GM23338 (cell line): ENCODE results near the gene OSBPL3.

Experiments used
- CREB1 ChIP-seq: fragments of 250-450 bp; sonication (Bioruptor Pico); IDR thresholded peaks from 2 replicates; pipeline ENCODE4 v1.5.0; 2020; ENCODE audit warnings: low read depth, mild to moderate bottlenecking, moderate library complexity
- CTCF ChIP-seq, 2 experiments: fragments of 200-600 bp in 1 of 2; sonication (generic) in 1 of 2; conservative IDR thresholded peaks; 2 replicates each; pipeline versions ENCODE4 v1.5.1 to v1.6.1; 2016 to 2017; ENCODE audit warnings: antibody characterized with exemption in 2 of 2, low read depth in 2 of 2, mild to moderate bottlenecking in 2 of 2, moderate library complexity in 1 of 2
- EZH2 ChIP-seq: fragments of 200-600 bp; sonication (generic); IDR thresholded peaks from one replicate; pipeline ENCODE4 v1.8.0; 2017; ENCODE audit warnings: antibody characterized with exemption, mild to moderate bottlenecking, low read depth; ENCODE audit not compliant: unreplicated experiment
- EZH2phosphoT487 ChIP-seq: fragments of 200-600 bp; sonication (generic); IDR thresholded peaks from one replicate; pipeline ENCODE4 v1.8.1; 2018; ENCODE audit warnings: antibody characterized with exemption; ENCODE audit not compliant: unreplicated experiment
- POLR2AphosphoS5 ChIP-seq: IDR thresholded peaks from 2 replicates; pipeline ENCODE4 v1.6.1; 2016; ENCODE audit warnings: antibody characterized with exemption, low read depth
- REST ChIP-seq: IDR thresholded peaks from one replicate; pipeline ENCODE4 v1.6.1; 2018; ENCODE audit warnings: antibody characterized with exemption; ENCODE audit not compliant: unreplicated experiment
- ZNF331 ChIP-seq: fragments of 250-450 bp; sonication (Bioruptor Pico); IDR thresholded peaks from 2 replicates; pipeline ENCODE4 v1.5.0; 2020; ENCODE audit warnings: low read depth, mild to moderate bottlenecking, moderate library complexity

GRCh38 chr7:24959735-24960485, 20.1 kb downstream of the OSBPL3 start:
- TF ChIP-seq ZNF331 (CRISPR knock-in tag) (no peak), CTCF (conservative IDR thresholded peaks at IDR 0.05; ENCODE audit: low read depth in 2 of 2) (no peak), POLR2AphosphoS5 (no peak), EZH2phosphoT487 (no peak), CREB1 (no peak), REST (no peak), EZH2 (no peak)
